Fibroblast of skin of left biceps (primary cell): Measurements from ENCODE around the gene SPATA31A6.
"Not testable (repeated sequence)": the region's sequence is repeated elsewhere in the genome, so short reads cannot be mapped to it uniquely, and the experiment has no call there.

Source experiments
- DNase-seq, 2 experiments: peaks; one replicate each; pipeline ENCODE4 v3.0.0-alpha.2; 2013; ENCODE audit warnings: low read depth in 2 of 2

Gene SPATA31A6

DNA sequence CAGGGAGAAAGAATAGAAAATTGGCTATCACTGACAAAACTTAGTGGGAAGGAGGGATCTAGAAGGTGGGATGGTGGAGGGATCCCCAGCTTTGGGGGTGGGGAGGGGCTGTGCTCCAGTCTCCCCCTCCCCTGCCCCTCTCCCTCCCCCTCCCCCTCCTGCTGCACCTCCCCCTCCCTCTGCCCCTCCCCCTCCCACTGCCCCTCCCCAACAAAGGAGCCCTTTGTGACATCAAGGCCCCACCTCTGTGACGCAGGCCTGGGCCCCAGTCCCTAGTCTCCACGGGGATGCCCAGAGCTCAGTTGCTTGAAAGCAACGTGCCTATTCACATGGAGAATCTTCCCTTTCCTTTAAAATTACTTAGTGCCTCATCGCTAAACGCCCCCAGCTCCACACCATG, at the start of gene SPATA31A6:
Gene SPATA31A6, plus strand, starts transcription at position 301 of the 400 bp plus-strand sequence. Its CDS starts 29 bp downstream, at position 330.
- DNase-seq, result not testable (repeated sequence)

GRCh38 chr9:42160299-42160698, 23.2 kb upstream of the SPATA31A6 start:
- not testable (repeated sequence) for DNase-seq

GRCh38 chr9:42219861-42220260, 36.4 kb downstream of the SPATA31A6 start:
- DNase-seq, result not testable (repeated sequence)

DNA sequence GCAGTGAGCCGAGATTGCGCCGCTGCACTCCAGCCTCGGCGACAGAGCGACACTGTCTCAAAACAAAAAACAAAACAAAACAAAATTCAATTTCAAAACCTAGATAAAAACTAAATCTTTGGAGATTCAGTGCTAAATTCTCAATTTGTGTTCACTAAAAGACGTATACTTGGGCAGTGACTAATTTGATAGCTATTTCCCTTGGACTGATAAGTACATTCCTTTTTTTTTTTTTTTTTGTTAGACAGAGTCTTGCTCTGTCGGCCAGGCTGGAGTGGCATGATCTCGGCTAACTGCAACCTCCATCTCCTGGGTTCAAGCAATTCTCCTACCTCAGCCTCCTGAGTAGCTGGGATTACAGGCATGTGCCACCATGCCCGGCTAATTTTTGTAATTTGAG, 39.8 kb downstream of the SPATA31A6 start:
- not testable (repeated sequence) for DNase-seq

DNA sequence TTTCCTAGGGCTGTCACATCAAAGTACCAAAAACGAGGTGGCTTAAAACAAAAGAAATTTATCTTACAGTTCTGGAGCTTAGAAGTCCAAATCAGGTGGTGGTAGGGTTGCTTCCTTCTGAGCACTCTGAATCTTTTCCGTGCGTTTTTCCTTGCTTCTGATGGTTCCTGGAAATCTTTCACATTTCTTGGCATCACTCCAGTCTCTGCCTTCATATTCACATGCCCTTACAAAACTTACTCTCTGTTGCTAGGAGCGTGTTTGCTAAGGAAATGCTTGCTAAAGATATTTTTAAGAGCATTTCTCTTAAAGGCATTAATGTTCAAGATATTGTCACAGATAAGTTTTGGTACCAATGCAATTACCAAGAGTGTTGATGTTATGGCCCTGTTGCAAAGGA, 49.6 kb downstream of the SPATA31A6 start:
- not testable (repeated sequence) for DNase-seq

DNA sequence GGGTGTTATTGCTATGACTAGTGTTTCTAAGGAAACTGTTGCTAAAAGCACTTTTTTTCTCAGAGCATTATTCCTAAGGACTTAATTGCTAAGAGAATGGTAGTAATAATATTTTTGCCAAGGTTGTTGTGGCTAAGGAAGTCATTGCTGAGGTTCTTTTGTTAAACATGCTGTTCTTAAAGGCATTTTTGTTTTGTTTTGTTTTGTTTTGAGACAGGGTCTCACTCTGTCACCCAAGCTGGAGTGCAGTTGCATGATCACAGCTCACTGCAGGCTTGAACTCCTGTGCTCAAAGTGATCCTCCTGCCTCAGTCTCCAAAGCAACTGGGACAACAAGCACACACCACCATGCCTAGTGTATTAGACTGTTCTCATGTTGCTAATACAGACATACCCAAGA, 51.2 kb downstream of the SPATA31A6 start:
- DNase-seq, result not testable (repeated sequence)

GRCh38 chr9:42235352-42235991, 52.0 kb downstream of the SPATA31A6 start:
- DNase-seq, result not testable (repeated sequence)

DNA sequence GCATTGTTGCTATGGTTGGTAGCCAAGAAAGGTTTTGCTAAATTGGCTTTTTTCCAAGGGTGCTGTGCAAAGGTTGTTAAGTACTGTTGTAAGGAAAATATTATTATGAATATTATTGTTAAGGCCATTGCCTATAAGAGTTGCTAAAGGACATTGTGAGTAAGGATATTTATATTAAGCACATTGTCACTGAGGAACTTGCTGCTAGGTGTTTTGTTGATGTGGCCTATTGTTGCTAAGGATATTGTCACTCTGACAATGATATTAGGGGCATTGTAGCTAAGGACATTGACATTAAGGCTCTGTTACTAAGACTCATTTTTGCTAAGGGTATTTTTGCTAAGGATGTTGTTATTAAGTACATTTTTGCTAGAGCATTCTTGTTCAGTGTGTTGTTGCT, 52.6 kb downstream of the SPATA31A6 start:
- not testable (repeated sequence) for DNase-seq

GRCh38 chr9:42237381-42237780, 53.9 kb downstream of the SPATA31A6 start:
- not testable (repeated sequence) for DNase-seq

DNA sequence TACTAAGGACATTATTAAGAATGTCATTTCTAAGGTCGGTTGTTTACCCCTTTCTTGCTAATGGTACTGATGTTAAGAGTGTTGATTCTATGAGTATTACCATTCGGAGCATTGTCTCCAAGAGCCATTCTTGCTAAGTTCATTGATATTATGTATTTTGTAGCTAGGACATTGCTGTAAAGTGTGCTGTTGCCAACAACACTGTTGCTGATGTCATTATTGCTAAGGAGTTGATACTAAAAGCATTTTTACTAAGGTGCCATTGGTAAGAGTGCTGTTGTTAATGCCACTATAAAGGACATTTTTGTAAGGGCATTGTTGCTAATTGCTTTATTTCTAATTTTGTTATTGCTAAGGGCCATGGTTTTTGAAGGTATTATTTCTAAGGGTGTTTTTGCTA, 55.4 kb downstream of the SPATA31A6 start:
- not testable (repeated sequence) for DNase-seq
